GM19372 (cell line): ENCODE measurements around the gene CSDE1.

ENCODE experiments used
- ATAC-seq: cut with Tn5 transposase; IDR thresholded peaks from one replicate; pipeline ENCODE4 v1.9.1; 2021; ENCODE audit warnings: mild to moderate bottlenecking, low read depth, moderate library complexity; ENCODE audit not compliant: unreplicated experiment

The CSDE1 gene

GRCh38 chr1:114707604-114708003 is 50.2 kb downstream of the CSDE1 start:
- no peak for ATAC-seq

- ATAC-seq = peak; percentile 48
Measured at GRCh38 chr1:114703242-114703641, 54.5 kb downstream of the CSDE1 start.

GRCh38 chr1:114702737-114703136 is 55.0 kb downstream of the CSDE1 start:
- ATAC-seq = no peak

GRCh38 chr1:114701931-114702330 is 55.9 kb downstream of the CSDE1 start:
- ATAC-seq = no peak

GRCh38 chr1:114700036-114700600 is 57.7 kb downstream of the CSDE1 start:
- ATAC-seq = no peak

GRCh38 chr1:114696810-114697209 is 61.0 kb downstream of the CSDE1 start:
- no peak for ATAC-seq

GRCh38 chr1:114695430-114696058 is 62.2 kb downstream of the CSDE1 start, which contains the start of gene AMPD1:
TSS of gene AMPD1 (minus strand) at chr1:114695546. CDS start at chr1:114695471, 75 bp downstream.
- no peak for ATAC-seq

GRCh38 chr1:114694540-114695310 is 63.1 kb downstream of the CSDE1 start:
- ATAC-seq = no peak

- no peak for ATAC-seq
Measured at GRCh38 chr1:114692947-114693346, 64.8 kb downstream of the CSDE1 start.

GRCh38 chr1:114691061-114691460 is 66.7 kb downstream of the CSDE1 start:
- ATAC-seq = no peak

- ATAC-seq = no peak
Measured at GRCh38 chr1:114690148-114690547, 67.6 kb downstream of the CSDE1 start.

GRCh38 chr1:114688526-114688925 is 69.3 kb downstream of the CSDE1 start:
- no peak for ATAC-seq

GRCh38 chr1:114685851-114686250 is 71.9 kb downstream of the CSDE1 start:
- no peak for ATAC-seq

GRCh38 chr1:114677691-114678090 is 80.1 kb downstream of the CSDE1 start:
- no peak for ATAC-seq

- no peak for ATAC-seq
Measured at GRCh38 chr1:114676115-114676514, 81.7 kb downstream of the CSDE1 start.

GRCh38 chr1:114671939-114672275 is 85.9 kb downstream of the CSDE1 start:
- no peak for ATAC-seq

GRCh38 chr1:114671011-114671938 is 86.5 kb downstream of the CSDE1 start:
- no peak for ATAC-seq

- peak; percentile 97 for ATAC-seq
Measured at GRCh38 chr1:114670083-114671010, 87.4 kb downstream of the CSDE1 start.

GRCh38 chr1:114669562-114670082 is 88.2 kb downstream of the CSDE1 start, which contains the start of gene DENND2C:
TSS of gene DENND2C (minus strand) at chr1:114670049. CDS start at chr1:114625984, 44,065 bp downstream.
- peak; percentile 57 for ATAC-seq
